HCT116 (cell line): Measurements from ENCODE around the gene GARS1. TPM values are rescaled to one million over a fixed set of nuclear protein-coding genes. Genes with fewer than 3 reads are reported as not detected.

Experiments used
- ATAC-seq: fragments of 200-7000 bp; cut with Tn5 transposase; 2 replicates; pipeline ENCODE4 v1.9.1; 2020; ENCODE audit warnings: mild to moderate bottlenecking, moderate library complexity
- BruUV-seq: library from RNA; stranded (reverse); fragments of 400-500 nt; replicated peaks from 2 replicates; lab custom pipeline; 2021; lab: Mats Ljungman, UMichigan
- CTCF ChIA-PET: fragments of 300-600 bp; sonication (Branson Sonifier 250); formaldehyde crosslinking; loops from one replicate; lab custom pipeline; 2021; ENCODE audit warnings: antibody characterized with exemption; lab: Charles Lee
- POLR2A ChIA-PET: fragments of 300-600, 350-600 bp; sonication (Branson Sonifier 250); formaldehyde crosslinking; loops from one replicate; lab custom pipeline; 2021; ENCODE audit warnings: antibody characterized with exemption; lab: Charles Lee
- RAD21 ChIA-PET, 2 experiments: fragments of 300-600 bp; sonication (Branson Sonifier 250); formaldehyde crosslinking; loops; one replicate each; lab custom pipeline; 2023; ENCODE audit warnings: low total read pairs in 2 of 2; ENCODE audit not compliant: uncharacterized antibody in 2 of 2, unreplicated experiment in 2 of 2, low non-redundant PET in 1 of 2; lab: Charles Lee
- DNase-seq: peaks from one replicate; pipeline ENCODE4 v3.0.0-alpha.2; 2010; ENCODE audit warnings: low read depth, low spot score
- H2AFZ ChIP-seq: fragments of 200-600 bp; shearing (Covaris generic), sonication (generic); 2 replicates; pipeline ENCODE4 v1.6.1; 2017; ENCODE audit warnings: low read depth, mixed run types, mixed read lengths, antibody characterized with exemption, low read length; ENCODE audit not compliant: poor library complexity, severe bottlenecking
- H3K27ac ChIP-seq: 2 replicates; pipeline ENCODE4 v1.5.1; 2012; ENCODE audit warnings: low read depth, low read length
- H3K27me3 ChIP-seq: fragments of 200-600 bp; sonication (generic); 2 replicates; pipeline ENCODE4 v1.6.1; 2016; ENCODE audit warnings: mixed run types, low read length, mixed read lengths; ENCODE audit not compliant: insufficient read depth
- H3K36me3 ChIP-seq, 2 experiments: fragments of 200-500 bp in 1 of 2; fragments of 200-600 bp in 1 of 2; sonication (Bioruptor generic) in 1 of 2; sonication (generic) in 1 of 2; 2 replicates each; pipeline versions ENCODE4 v1.5.1 to v1.6.1; 2014 to 2016; ENCODE audit warnings: low read length in 2 of 2, inconsistent platforms in 1 of 2, mixed read lengths in 1 of 2, mixed run types in 1 of 2; ENCODE audit not compliant: insufficient read depth in 2 of 2, control insufficient read depth in 1 of 2
- H3K4me1 ChIP-seq, 2 experiments: fragments of 200-600 bp in 1 of 2; sonication (generic) in 1 of 2; 2 replicates each; pipeline versions ENCODE4 v1.5.1 to v1.6.1; 2012 to 2017; ENCODE audit warnings: low read length in 2 of 2, inconsistent platforms in 1 of 2, mild to moderate bottlenecking in 1 of 2, mixed read lengths in 1 of 2, mixed run types in 1 of 2, moderate library complexity in 1 of 2; ENCODE audit not compliant: insufficient read depth in 2 of 2, control insufficient read depth in 1 of 2
- H3K4me2 ChIP-seq: fragments of 200-600 bp; sonication (generic); 2 replicates; pipeline ENCODE4 v1.6.1; 2017; ENCODE audit warnings: mixed run types, low read length, mixed read lengths
- H3K4me3 ChIP-seq, 2 experiments: fragments of 200-600 bp in 1 of 2; sonication (generic) in 1 of 2; replicated peaks in 1 of 2; 2 replicates each; pipeline ENCODE4 v1.5.1; 2011 to 2016; ENCODE audit warnings: low read length in 2 of 2, control low read depth in 1 of 2, low read depth in 1 of 2, mild to moderate bottlenecking in 1 of 2, mixed read lengths in 1 of 2, mixed run types in 1 of 2
- H3K79me2 ChIP-seq: fragments of 200-600 bp; sonication (generic); 2 replicates; pipeline ENCODE4 v1.6.1; 2017; ENCODE audit warnings: mild to moderate bottlenecking, mixed run types, low read length, moderate library complexity, mixed read lengths; ENCODE audit not compliant: insufficient read depth
- H3K9ac ChIP-seq: fragments of 200-600 bp; sonication (generic); 2 replicates; pipeline ENCODE4 v1.6.1; 2016; ENCODE audit warnings: low read length, mixed read lengths
- H3K9me2 ChIP-seq: fragments of 200-600 bp; sonication (generic), shearing (Covaris generic); 2 replicates; pipeline ENCODE4 v1.6.1; 2017; ENCODE audit warnings: mixed run types, mild to moderate bottlenecking, moderate library complexity; ENCODE audit not compliant: insufficient read depth
- H3K9me3 ChIP-seq, 2 experiments: fragments of 200-500 bp in 1 of 2; fragments of 200-600 bp in 1 of 2; sonication (Bioruptor generic) in 1 of 2; sonication (generic) in 1 of 2; 2 replicates each; pipeline ENCODE4 v1.6.1; 2014 to 2017; ENCODE audit warnings: low read length in 2 of 2, mixed read lengths in 2 of 2, inconsistent platforms in 1 of 2, low read depth in 1 of 2, mild to moderate bottlenecking in 1 of 2, mixed run types in 1 of 2, moderate library complexity in 1 of 2; ENCODE audit not compliant: control insufficient read depth in 1 of 2, insufficient read depth in 1 of 2
- H4K20me1 ChIP-seq: fragments of 200-600 bp; sonication (generic), shearing (Covaris generic); 2 replicates; pipeline ENCODE4 v1.6.1; 2017; ENCODE audit warnings: mixed run types, mild to moderate bottlenecking, moderate library complexity; ENCODE audit not compliant: insufficient read depth
- ATF3 ChIP-seq: IDR thresholded peaks from 2 replicates; pipeline ENCODE4 v1.6.1; 2012
- CBX3 ChIP-seq: IDR thresholded peaks from 2 replicates; pipeline ENCODE4 v1.6.1; 2012; ENCODE audit warnings: low read depth
- CEBPB ChIP-seq: IDR thresholded peaks from 2 replicates; pipeline ENCODE4 v1.6.1; 2012; ENCODE audit warnings: low read depth
- EGR1 ChIP-seq: IDR thresholded peaks from 2 replicates; pipeline ENCODE4 v1.6.1; 2012; ENCODE audit warnings: low read depth
- ELF1 ChIP-seq: IDR thresholded peaks from 2 replicates; pipeline ENCODE4 v1.6.1; 2012; ENCODE audit warnings: low read depth, borderline replicate concordance
- EZH2 ChIP-seq: fragments of 200-600 bp; sonication (generic); IDR thresholded peaks from 2 replicates; pipeline ENCODE4 v1.6.1; 2017; ENCODE audit warnings: antibody characterized with exemption, mixed run types
- EZH2phosphoT487 ChIP-seq: fragments of 200-600 bp; IDR thresholded peaks from 2 replicates; pipeline ENCODE4 v1.6.1; 2018; ENCODE audit warnings: antibody characterized with exemption, borderline replicate concordance
- FOSL1 ChIP-seq: IDR thresholded peaks from 2 replicates; pipeline ENCODE4 v1.6.1; 2012; ENCODE audit warnings: low read depth
- JUND ChIP-seq: IDR thresholded peaks from 2 replicates; pipeline ENCODE4 v1.6.1; 2012
- MAX ChIP-seq: IDR thresholded peaks from 2 replicates; pipeline ENCODE4 v1.6.1; 2012
- POLR2A ChIP-seq: IDR thresholded peaks from 2 replicates; pipeline ENCODE4 v1.7.0; 2011; ENCODE audit warnings: borderline replicate concordance; ENCODE audit not compliant: insufficient read depth, insufficient read length; ENCODE audit errors: extremely low read depth
- RAD21 ChIP-seq: IDR thresholded peaks from 2 replicates; pipeline ENCODE4 v1.6.1; 2012; ENCODE audit warnings: low read depth, mild to moderate bottlenecking
- REST ChIP-seq: IDR thresholded peaks from 2 replicates; pipeline ENCODE4 v1.6.1; 2012; ENCODE audit warnings: low read depth
- SIN3A ChIP-seq: IDR thresholded peaks from 2 replicates; pipeline ENCODE4 v1.6.1; 2012; ENCODE audit warnings: low read depth
- SP1 ChIP-seq: IDR thresholded peaks from 2 replicates; pipeline ENCODE4 v1.6.1; 2012; ENCODE audit warnings: low read depth
- SRF ChIP-seq: IDR thresholded peaks from 2 replicates; pipeline ENCODE4 v1.6.1; 2012; ENCODE audit warnings: low read depth
- TCF7L2 ChIP-seq: IDR thresholded peaks from 2 replicates; pipeline ENCODE4 v1.7.0; 2011; ENCODE audit warnings: borderline replicate concordance, inconsistent platforms; ENCODE audit not compliant: insufficient read depth, insufficient read length; ENCODE audit errors: extremely low read depth
- YY1 ChIP-seq: IDR thresholded peaks from 2 replicates; pipeline ENCODE4 v1.6.1; 2011; ENCODE audit warnings: low read length, low read depth, moderate library complexity, mild to moderate bottlenecking; ENCODE audit not compliant: insufficient replicate concordance; ENCODE audit errors: extremely low read depth
- ZBTB33 ChIP-seq: IDR thresholded peaks from 2 replicates; pipeline ENCODE4 v1.6.1; 2011; ENCODE audit warnings: mild to moderate bottlenecking, low read length, moderate library complexity; ENCODE audit not compliant: insufficient replicate concordance; ENCODE audit errors: extremely low read depth
- intact Hi-C: fragments of 100-400 bp; cut with micrococcal nuclease; formaldehyde crosslinking; loops from 2 replicates; pipeline ENCODE4 v1.10.0; 2022
- total RNA-seq: library from RNA; stranded (reverse); gene quantifications from one replicate; pipeline ENCODE4 v1.2.1, GENCODE V29; 2021; ENCODE audit not compliant: unreplicated experiment

GARS1 gene
- total RNA-seq, 1 experiment from 2014 or later, result 329 TPM

- TF ChIP-seq REST (no peak), POLR2A (no peak), FOSL1 (no peak), EZH2 (no peak), RAD21 (no peak), YY1 (no peak), CBX3 (no peak)
- TF ChIP-seq, all 23 proteins: peak for 0
Observed at GRCh38 chr7:30682212-30683083, 87.8 kb downstream of the GARS1 start, which contains the start of gene CRHR2 (continued).

GRCh38 chr7:30683306-30683705 is 88.6 kb downstream of the GARS1 start:
- CTCF ChIA-PET, result no interaction called here

More at GRCh38 chr7:30683306-30683705, 88.6 kb downstream of the GARS1 start:
- H3K36me3 ChIP-seq, result no peaks in the 10 kb centered on the region
- H3K4me1 ChIP-seq, result no peaks in the 10 kb centered on the region
- no peak for DNase-seq
- no peak overlapping the region for H3K27ac ChIP-seq
- peaks cover 31% of the 10 kb centered on the region; the same call in 1 of the 2 replicates for H3K27me3 ChIP-seq
- H3K79me2 ChIP-seq, result no peaks in the 10 kb centered on the region
- H3K9me3 ChIP-seq, result no peaks in the 10 kb centered on the region
- H3K9ac ChIP-seq, result no peak overlapping the region
- H3K4me2 ChIP-seq, result no peak overlapping the region
- intact Hi-C loops, result no loop called here
- BruUV-seq, result no TSS peak
- POLR2A ChIA-PET, result no interaction called here
- no peak for TF ChIP-seq SP1
- no peak for TF ChIP-seq EZH2phosphoT487
- no peak for TF ChIP-seq POLR2A
- TF ChIP-seq SRF, result no peak
- TF ChIP-seq ATF3, result no peak
- no peak for TF ChIP-seq EGR1
- TF ChIP-seq CEBPB, result no peak
- no peak for TF ChIP-seq MAX
- no peak for TF ChIP-seq TCF7L2
- no peak for TF ChIP-seq CBX3
- TF ChIP-seq ZBTB33, result no peak
- no peak for TF ChIP-seq JUND
- TF ChIP-seq RAD21, result no peak
- no peak for TF ChIP-seq SIN3A
- no peak for TF ChIP-seq ELF1
- no peak overlapping the region for H2AFZ ChIP-seq
- no peaks in the 10 kb centered on the region for H3K9me2 ChIP-seq
- no peaks in the 10 kb centered on the region for H4K20me1 ChIP-seq
- ATAC-seq, result no peak
- RAD21 ChIA-PET, result no interaction called here
- no peak overlapping the region for H3K4me3 ChIP-seq
